IMR-90 (cell line): ENCODE data around the gene TMEM208.

Experiments
- BHLHE40 ChIP-seq: fragments of 150-350 bp; IDR thresholded peaks from 2 replicates; pipeline ENCODE4 v1.6.1; 2016; ENCODE audit warnings: mild to moderate bottlenecking, low read depth, low read length
- MAFK ChIP-seq: IDR thresholded peaks from 2 replicates; pipeline ENCODE4 v1.6.1; 2012; ENCODE audit warnings: low read depth, low read length, improper control_type of control experiment
- POLR2A ChIP-seq: IDR thresholded peaks from 2 replicates; pipeline ENCODE4 v1.6.1; 2012; ENCODE audit warnings: mild to moderate bottlenecking, low read depth, low read length
- RAD21 ChIP-seq: IDR thresholded peaks from 2 replicates; pipeline ENCODE4 v1.6.1; 2012; ENCODE audit warnings: low read length, improper control_type of control experiment
- TF ChIP-seq, protein P1 (sequence below): conservative IDR thresholded peaks from 2 replicates; pipeline ENCODE4 v1.5.1; 2012; ENCODE audit warnings: mild to moderate bottlenecking, low read depth, low read length, improper control_type of control experiment

- TF ChIP-seq POLR2A = no peak
- TF ChIP-seq, protein P1, sequence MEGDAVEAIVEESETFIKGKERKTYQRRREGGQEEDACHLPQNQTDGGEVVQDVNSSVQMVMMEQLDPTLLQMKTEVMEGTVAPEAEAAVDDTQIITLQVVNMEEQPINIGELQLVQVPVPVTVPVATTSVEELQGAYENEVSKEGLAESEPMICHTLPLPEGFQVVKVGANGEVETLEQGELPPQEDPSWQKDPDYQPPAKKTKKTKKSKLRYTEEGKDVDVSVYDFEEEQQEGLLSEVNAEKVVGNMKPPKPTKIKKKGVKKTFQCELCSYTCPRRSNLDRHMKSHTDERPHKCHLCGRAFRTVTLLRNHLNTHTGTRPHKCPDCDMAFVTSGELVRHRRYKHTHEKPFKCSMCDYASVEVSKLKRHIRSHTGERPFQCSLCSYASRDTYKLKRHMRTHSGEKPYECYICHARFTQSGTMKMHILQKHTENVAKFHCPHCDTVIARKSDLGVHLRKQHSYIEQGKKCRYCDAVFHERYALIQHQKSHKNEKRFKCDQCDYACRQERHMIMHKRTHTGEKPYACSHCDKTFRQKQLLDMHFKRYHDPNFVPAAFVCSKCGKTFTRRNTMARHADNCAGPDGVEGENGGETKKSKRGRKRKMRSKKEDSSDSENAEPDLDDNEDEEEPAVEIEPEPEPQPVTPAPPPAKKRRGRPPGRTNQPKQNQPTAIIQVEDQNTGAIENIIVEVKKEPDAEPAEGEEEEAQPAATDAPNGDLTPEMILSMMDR = no peak
- TF ChIP-seq BHLHE40 = no peak
- no peak for TF ChIP-seq RAD21
- TF ChIP-seq MAFK = no peak
Observed at GRCh38 chr16:67248073-67248400, 21.1 kb downstream of the TMEM208 start.
